ENCODE results near the gene TMTC1. TPM values are rescaled to one million over a fixed set of nuclear protein-coding genes. Genes with fewer than 3 reads are reported as not detected.

TMTC1 gene
- total RNA-seq, 1 donor from 2014 or later = 24.8 TPM

DNA sequence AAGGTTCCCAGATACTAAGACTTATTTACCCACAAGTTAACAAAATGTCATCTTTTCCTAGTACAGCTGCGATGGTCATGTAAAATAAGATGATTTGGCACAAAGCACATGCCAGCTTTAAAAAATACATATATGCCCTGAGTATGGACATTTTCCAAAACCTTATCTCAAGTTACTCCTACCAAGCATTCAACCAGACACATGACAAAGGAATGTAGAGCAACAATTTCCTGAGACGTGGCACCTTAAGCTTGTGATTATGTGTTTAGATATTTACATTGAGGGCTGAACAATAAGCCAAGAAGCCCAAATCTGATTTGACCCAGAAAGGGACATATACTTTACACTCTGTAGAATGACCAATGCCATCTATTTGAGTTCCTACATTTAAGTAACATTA, 261.8 kb downstream of the TMTC1 start:
- ATAC-seq (no peak), DNase-seq (no peak)
- intact Hi-C loops (cut with DNase I) = no loop called here
- H3K27ac ChIP-seq = no peak overlapping the region
- H3K4me1 ChIP-seq = no peaks in the 10 kb centered on the region
- no peaks in the 10 kb centered on the region for H3K9me3 ChIP-seq
- no peaks in the 10 kb centered on the region for H3K27me3 ChIP-seq (ENCODE audit: low read depth)
- no peak overlapping the region for H3K4me3 ChIP-seq
- no peaks in the 10 kb centered on the region for H3K36me3 ChIP-seq
- TF ChIP-seq, protein P1, sequence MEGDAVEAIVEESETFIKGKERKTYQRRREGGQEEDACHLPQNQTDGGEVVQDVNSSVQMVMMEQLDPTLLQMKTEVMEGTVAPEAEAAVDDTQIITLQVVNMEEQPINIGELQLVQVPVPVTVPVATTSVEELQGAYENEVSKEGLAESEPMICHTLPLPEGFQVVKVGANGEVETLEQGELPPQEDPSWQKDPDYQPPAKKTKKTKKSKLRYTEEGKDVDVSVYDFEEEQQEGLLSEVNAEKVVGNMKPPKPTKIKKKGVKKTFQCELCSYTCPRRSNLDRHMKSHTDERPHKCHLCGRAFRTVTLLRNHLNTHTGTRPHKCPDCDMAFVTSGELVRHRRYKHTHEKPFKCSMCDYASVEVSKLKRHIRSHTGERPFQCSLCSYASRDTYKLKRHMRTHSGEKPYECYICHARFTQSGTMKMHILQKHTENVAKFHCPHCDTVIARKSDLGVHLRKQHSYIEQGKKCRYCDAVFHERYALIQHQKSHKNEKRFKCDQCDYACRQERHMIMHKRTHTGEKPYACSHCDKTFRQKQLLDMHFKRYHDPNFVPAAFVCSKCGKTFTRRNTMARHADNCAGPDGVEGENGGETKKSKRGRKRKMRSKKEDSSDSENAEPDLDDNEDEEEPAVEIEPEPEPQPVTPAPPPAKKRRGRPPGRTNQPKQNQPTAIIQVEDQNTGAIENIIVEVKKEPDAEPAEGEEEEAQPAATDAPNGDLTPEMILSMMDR (IDR thresholded peaks at IDR 0.05) = no peak

DNA sequence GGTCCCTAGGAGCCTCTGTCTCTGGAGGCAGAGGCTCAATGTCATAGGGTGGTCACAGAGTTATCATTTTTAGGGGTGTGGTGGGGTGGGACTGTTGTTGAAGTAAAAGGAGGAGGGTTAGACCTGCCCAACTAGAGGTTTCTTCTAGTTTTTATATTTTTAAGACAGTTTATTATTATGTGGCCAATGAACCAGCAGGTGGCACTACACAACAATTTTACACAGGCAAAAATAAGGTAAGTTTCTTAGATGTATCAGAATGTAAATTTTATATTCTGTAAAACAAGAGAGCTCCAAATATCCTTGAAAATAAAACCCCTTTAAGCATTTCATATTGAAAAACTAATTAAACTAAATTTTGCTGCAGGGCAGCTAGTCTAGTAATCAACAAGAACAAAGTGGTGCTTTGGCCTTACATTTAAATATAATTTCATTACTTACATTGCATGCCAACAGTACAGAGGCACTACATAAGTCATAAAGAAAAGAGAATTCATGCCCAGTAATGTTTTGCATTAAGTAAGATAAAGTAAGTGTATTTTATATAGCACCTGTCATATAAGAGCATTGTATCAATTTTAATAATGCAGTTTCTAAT, 264.1 kb downstream of the TMTC1 start:
- no peaks in the 10 kb centered on the region for H3K4me1 ChIP-seq
- DNase-seq = no peak
- ATAC-seq = no peak
- H3K27me3 ChIP-seq (ENCODE audit: low read depth) = no peaks in the 10 kb centered on the region
- H3K4me3 ChIP-seq = no peak overlapping the region
- no peak overlapping the region for H3K27ac ChIP-seq
- TF ChIP-seq, protein P1 (IDR thresholded peaks at IDR 0.05) = peak; percentile 62
- intact Hi-C loops (cut with DNase I) = no loop called here
- no peaks in the 10 kb centered on the region for H3K36me3 ChIP-seq
- no peaks in the 10 kb centered on the region for H3K9me3 ChIP-seq

DNA sequence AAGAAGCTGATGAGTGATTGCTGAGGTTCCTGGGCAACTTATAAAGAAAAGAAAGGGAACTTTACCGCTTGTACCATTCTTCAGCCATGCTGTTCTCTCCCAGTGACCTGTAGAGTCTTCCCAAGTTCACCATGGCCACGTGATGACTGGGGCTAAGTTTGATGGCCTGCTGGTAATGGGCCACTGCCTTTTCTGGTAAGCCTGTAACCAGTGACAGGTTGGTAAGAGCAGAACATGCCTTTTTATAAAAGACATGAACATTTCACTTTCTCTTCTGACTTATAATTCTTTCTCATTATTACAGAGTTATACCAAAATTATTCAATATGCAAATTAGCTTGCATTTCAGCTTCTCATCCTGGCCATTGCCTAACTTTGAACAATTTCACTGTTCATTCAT, 265.3 kb downstream of the TMTC1 start:
- peaks cover 3% of the 10 kb centered on the region for H3K36me3 ChIP-seq
- no peaks in the 10 kb centered on the region for H3K9me3 ChIP-seq
- H3K4me1 ChIP-seq = no peaks in the 10 kb centered on the region
- no peaks in the 10 kb centered on the region for H3K27me3 ChIP-seq (ENCODE audit: low read depth)
- H3K4me3 ChIP-seq = no peak overlapping the region
- ATAC-seq (no peak), DNase-seq (no peak)
- TF ChIP-seq, protein P1 (IDR thresholded peaks at IDR 0.05) = no peak
- no peak overlapping the region for H3K27ac ChIP-seq
- intact Hi-C loops (cut with DNase I) = no loop called here

DNA sequence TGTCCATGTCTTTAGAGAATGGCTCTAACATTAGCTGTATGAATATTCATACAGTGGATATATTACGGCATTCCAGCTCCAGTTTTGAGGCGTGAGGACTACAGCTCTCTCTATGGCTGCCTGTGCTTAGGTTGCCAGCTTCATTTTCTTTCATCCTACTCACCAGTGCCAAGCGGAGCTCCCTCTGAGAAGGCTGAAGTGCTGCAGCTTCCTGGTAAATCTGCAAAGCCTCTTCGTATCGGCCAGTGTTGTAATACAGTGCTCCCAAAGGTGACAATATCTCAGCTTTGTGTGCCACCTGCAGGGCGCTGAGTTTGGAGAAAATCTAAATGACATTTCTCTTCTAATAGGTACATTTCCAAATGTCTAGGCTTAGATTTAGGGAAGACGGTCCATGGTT, 266.5 kb downstream of the TMTC1 start:
- H3K27me3 ChIP-seq (ENCODE audit: low read depth) = no peaks in the 10 kb centered on the region
- no peak for DNase-seq
- ATAC-seq = peak; percentile 53 to 66
- TF ChIP-seq, protein P1 (IDR thresholded peaks at IDR 0.05) = no peak
- no peaks in the 10 kb centered on the region for H3K4me1 ChIP-seq
- intact Hi-C loops (cut with DNase I) = no loop called here
- no peaks in the 10 kb centered on the region for H3K9me3 ChIP-seq
- no peak overlapping the region for H3K27ac ChIP-seq
- peaks cover 3% of the 10 kb centered on the region for H3K36me3 ChIP-seq
- no peak overlapping the region for H3K4me3 ChIP-seq

DNA sequence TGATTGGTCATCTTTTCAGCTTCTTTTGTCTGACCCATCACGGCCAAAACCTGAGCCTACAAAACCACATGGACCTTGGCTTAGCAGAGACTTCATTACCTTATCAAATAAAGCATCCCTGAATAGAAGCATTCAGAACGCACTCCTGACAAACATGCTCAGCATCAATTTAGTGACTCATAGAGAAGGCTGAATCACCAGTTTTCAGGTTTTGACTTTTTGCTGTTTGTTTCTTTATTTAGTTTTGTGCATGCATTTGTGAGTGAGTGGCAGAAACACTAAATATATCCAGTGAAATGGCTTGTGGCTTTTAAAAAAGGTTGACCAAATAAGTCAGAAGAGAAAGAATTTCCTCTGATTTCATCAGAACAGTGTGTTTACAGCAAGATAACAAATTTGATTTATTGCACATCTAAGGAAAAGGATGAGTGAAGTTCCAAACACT, 267.3 kb downstream of the TMTC1 start:
- TF ChIP-seq, protein P1 (IDR thresholded peaks at IDR 0.05) = no peak

More for the DNA sequence above, 267.3 kb downstream of the TMTC1 start:
- Histone ChIP-seq H3K4me1 (no peaks in the 10 kb centered on the region), H3K27me3 (ENCODE audit: low read depth) (no peaks in the 10 kb centered on the region), H3K9me3 (no peaks in the 10 kb centered on the region), H3K36me3 (peaks cover 3% of the 10 kb centered on the region), H3K4me3 (no peak overlapping the region), H3K27ac (no peak overlapping the region)
- ATAC-seq = no peak
- intact Hi-C loops (cut with DNase I) = no loop called here
- no peak for DNase-seq

Data from lower lobe of right lung (tissue), 2 donors.